NCI-H526 treated with DMSO at 0.1 percent for 48 hours (cell line): ENCODE data around the gene RPL35.

Source experiments
- DNase-seq: peaks from one replicate; lab custom pipeline; 2025; lab: John Stamatoyannopoulos, UW

RPL35 gene

DNA sequence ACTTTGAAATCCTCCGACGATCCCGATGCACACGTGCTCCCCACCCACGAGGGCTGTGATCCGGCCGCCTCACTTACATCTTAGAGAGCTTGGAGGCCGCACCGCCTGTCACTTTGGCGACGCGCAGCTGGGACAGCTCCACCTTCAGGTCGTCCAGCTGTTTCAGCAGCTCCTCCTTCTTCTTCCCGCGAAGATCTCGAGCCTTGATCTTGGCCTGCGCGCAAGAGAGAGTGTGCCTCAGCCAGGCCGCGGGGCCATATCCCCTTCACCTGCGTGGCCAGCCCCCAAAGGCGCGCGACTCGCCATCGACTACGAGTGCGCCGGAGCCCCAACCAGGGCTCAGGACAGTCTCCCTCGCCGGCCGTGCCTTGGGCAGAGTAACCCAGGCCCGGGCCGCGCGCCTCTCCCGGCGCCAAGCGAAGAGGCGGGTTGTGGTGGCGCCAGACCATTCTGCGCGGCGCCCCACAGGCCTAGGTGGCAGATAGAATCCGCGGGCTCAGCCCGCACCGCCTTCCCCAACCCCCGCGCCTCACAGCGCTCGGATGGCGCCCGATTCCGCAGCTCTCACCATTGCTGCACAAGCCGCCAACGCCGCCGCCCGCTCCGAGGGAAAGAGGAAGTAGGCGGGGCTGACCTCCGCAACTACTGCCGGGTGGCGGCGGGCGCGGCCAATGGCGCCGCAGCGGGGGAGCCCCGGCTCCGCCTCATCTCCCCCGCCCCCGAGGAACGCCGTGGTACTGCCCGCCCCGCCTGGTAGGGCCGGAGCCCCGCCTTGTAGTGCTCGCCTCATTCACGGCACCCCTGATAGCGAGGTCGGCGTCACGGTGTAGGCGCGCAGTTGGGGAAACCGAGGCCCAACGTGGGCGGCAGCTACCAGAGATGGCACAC, at the start of gene RPL35, which contains the start of gene ARPC5L:
RPL35 (minus strand) TSS at position 616 of the 888 bp plus-strand sequence; CDS start at position 571, 45 bp downstream.
ARPC5L (plus strand) TSS at position 789 of the 888 bp plus-strand sequence. CDS start 7,161 bp downstream, outside the sequence.
- peak; percentile 68 for DNase-seq

GRCh38 chr9:124908098-124908497, 46.3 kb upstream of the RPL35 start:
- no peak for DNase-seq

DNA sequence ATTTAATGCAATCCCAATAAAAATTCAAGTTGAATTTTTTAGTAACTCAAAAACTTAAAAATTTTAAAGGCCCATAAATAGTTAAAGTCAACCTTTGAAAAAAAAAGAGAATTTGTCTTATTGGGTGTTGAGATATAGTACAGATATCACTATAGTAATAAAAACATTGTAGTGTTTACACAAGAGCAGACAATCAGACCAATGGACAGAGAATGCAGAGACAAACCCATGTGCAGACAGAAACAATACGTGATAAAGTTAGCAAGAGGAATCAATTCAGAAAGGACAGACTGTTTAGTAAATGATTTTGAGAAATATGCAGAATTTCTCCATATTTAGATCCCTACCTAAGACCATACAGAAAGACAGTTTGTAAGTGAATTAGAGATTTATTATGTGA, 45.2 kb upstream of the RPL35 start:
- DNase-seq = no peak

DNA sequence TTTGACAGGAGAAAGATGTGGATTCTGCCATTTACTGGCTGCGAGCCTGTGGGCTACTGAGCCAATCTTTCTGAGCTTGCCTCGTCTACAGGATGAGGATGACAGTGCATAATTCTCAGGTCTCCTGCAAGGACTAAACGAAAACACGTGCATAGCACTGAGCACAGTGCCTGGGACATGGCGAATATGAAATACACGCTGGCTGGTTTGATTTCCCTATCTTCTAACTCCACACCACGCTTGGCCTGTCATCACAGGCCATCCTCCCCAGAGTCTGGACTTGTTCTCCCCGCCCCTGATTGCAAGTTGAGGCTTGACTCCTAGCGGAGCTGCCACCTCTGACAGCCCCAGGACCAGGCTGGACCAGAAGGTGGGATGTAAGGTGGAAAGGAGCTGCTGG, 38.1 kb upstream of the RPL35 start:
- DNase-seq = no peak

GRCh38 chr9:124897570-124898460, 36.1 kb upstream of the RPL35 start:
- DNase-seq = no peak

- DNase-seq = no peak
These were observed 33.0 kb upstream of the RPL35 start for GRCh38 chr9:124894741-124895170.

DNA sequence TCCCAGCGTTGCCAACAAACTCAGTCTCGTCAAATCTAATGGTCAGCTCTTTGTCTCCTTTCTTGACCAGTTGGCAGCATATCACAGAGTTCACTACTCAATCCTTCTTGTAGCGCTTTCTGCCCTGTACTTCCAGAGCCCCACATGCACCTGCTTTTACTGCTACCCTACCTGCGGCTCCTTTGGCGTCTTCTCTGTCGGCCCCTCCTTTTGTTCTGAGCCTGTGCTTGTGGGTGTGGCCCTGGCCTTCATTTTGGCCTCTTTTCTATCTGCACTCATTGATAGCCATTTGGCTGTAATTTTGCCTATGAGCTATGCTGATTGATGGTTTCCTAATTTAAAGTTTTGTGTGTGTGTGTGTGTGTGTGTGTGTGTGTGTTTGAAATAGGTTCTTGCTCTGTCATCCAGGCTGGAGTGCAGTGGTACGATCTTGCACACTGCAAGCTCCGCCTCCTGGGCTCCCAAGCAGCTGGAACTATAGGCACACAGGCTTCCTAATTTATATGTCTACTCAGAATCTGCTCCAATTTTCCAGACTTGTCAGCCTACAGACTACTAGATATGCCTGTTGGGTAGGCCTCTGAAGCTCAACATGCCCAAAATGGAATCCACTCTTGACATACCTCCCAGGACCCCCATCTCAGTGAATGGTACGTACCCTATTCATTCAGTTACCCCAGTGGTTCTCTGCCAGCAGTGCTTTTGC, 32.4 kb upstream of the RPL35 start:
- DNase-seq = no peak

- DNase-seq = no peak
These were observed 28.4 kb upstream of the RPL35 start for GRCh38 chr9:124890179-124890578.

- no peak for DNase-seq
These were observed 27.2 kb upstream of the RPL35 start for GRCh38 chr9:124889006-124889405.

- no peak for DNase-seq
These were observed 26.1 kb upstream of the RPL35 start for GRCh38 chr9:124887832-124888231.

DNA sequence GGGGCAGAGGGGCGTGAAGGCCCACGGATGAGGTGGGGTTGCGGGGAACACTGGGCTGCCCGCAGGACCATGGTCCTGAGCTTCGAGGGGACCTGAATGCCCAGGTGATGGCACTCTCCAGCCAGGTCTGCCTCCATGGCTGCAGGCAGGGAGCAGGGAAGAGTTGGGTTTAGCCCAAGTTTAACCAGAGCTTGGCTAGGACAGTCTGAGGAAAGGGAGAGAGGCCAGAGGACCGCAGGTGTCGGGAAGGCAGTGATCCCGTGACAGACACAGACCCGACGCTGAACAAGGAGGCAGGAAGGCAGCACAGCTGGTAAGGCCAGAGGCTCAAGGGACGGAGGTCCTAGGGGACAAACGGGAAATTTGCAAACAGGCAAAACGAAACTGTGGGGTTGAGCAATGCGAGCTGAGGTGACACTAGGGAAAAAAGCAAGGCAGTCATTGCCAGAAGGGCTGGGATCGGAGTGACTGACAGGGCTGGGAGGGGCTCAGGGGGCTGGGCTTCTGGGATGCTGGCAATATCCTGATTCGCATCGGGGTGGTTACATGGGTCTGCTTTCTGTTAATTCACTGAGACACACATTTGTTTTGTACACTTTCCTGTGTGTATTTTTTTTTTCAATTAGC, 25.2 kb upstream of the RPL35 start:
- no peak for DNase-seq

DNA sequence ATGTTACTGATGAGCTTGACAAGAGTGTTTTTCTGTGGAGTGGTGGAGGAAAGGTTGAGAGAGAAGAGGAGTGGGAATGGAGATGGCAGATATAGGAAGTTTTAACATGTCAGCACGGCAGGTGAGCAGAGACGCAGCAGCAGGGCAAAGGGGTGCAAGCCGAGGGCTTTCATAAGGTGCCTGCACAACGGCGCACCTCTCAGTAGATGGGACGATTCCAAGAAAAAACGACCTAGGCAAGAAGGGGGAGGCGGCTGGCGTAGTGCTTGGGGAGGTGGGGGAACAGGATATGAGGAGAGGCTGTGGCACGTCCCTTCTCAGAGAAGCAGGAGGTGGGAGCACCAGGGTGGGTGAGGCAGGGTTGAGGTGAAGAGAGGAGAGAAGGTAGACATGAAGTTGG, 24.7 kb upstream of the RPL35 start:
- no peak for DNase-seq

- DNase-seq = no peak
These were observed 23.8 kb upstream of the RPL35 start for GRCh38 chr9:124885551-124885950.

- DNase-seq = no peak
These were observed 22.6 kb upstream of the RPL35 start for GRCh38 chr9:124884376-124884775.

- DNase-seq = no peak
These were observed 20.5 kb upstream of the RPL35 start for GRCh38 chr9:124882231-124882630.

DNA sequence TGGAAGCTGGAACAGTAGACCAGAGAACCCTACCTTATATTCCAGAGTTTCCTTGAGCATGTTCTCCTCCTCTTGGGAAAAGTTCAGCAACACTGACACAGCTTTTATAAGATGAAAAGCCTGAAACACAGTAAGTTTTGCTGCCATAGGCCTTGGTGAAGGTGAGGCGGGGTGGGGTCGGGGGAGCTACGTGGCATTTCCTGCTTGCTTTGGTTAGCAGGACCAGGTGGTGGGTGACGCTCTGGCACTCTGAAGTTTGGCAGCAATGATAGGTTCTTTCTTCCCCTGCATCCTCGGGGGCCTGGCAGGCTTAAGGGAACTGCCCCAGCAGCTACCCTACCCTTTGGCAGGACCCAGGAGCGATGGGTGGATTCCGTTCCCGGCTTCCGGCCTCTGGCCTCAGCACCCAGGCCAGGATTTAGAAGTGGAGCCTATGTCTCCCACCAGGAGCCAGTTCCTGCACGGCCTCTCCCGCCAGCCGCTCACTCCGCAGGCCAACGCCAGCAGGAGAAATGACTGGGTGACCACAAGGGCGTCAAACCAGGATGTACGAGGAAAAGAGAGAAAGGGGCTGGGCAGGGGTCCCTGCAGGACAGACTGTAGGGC, 19.5 kb upstream of the RPL35 start:
- no peak for DNase-seq

DNA sequence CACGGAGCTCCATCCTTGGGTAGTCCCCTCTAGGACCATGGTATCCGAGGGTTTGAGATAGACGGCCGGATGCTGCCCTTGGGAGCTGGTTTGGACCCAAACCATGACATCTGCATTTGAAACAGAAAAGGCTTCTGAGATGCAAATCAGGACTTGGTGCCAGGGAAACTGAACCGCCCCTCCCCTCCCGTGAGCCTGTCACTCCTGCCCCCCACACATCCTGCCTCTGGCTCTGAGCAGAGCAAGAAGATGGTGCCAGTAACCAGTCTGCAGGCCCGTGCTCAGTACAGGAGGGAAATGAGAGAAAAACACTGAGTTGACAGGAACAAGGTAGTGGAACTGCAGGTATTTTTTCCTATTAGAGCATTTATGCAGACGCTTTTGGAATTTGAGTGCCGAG, 18.7 kb upstream of the RPL35 start:
- peak; percentile 0 for DNase-seq

DNA sequence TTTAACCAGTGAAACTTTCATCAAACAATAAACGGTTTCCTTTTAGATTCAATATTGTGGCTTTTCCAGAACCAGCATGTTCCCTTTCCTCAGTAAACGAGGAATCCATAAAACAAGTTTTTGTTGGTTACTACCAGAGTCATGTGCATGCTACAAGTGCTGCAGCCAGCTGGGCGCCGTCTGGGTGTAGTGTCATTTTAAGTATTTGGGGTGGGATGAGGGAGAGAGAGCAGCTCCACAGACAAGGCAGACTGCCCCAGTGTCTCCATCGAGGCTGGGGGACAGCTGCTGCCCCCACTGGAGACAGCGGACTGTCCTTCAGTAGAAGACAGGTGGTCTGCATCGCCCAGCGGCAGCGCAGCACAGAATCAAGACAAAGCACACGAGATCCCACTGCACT, 17.5 kb upstream of the RPL35 start:
- no peak for DNase-seq

- DNase-seq = no peak
These were observed 16.8 kb upstream of the RPL35 start for GRCh38 chr9:124878518-124878917.

DNA sequence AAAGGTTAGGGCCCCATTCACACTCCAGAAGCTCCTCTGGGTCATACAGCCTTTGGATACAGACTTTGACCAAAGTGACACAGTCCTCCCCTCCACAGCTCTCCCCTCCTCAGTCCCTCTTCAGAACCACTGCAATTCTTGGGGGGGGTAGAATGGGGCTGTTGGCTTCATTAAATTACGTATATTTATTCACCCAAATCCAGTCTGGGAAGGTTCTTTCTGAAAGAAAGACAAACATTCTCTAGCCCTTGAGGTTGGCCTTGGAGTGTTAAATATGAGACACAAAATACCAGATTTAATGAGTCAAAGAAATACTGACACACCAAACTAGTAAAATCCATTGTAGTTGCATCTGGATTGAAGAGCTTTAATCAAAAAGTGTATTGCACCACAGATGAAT, 16.3 kb upstream of the RPL35 start:
- no peak for DNase-seq
